K562 (cell line): ENCODE results near the gene EGFR. TPM values are rescaled to one million over a fixed set of nuclear protein-coding genes. Genes with fewer than 3 reads are reported as not detected.

Experiments
- ATAC-seq: fragments of 200-7000 bp; cut with Tn5 transposase; 3 replicates; pipeline ENCODE4 v1.9.1; 2020; ENCODE audit warnings: moderate library complexity
- BruUV-seq: library from RNA; stranded (reverse); fragments of 400-500 nt; replicated peaks from 2 replicates; lab custom pipeline; 2021; lab: Mats Ljungman, UMichigan
- CTCF ChIA-PET: fragments of 300-600 bp; formaldehyde crosslinking; extraction: SDS; loops from one replicate; lab custom pipeline; 2021; ENCODE audit warnings: low intra/inter-chr PET ratio; lab: Yijun Ruan, JAX
- POLR2A ChIA-PET: fragments of 300-600, 350-650 bp; sonication (Branson Sonifier 250); formaldehyde crosslinking; extraction: SDS; loops from one replicate; lab custom pipeline; 2021; ENCODE audit warnings: antibody characterized with exemption, inconsistent platforms; lab: Yijun Ruan, JAX
- DNase-seq, 4 experiments: peaks; one replicate each; pipeline versions ENCODE4 v3.0.0 to v3.0.0-alpha.2; 2011 to 2018; ENCODE audit warnings: low spot score in 3 of 4, mixed read lengths in 3 of 4; ENCODE audit errors: extremely low read depth in 1 of 4
- FAIRE-seq: peaks from 2 replicates; lab custom pipeline; 2011; peaks lifted over from hg19 to GRCh38; lab: Jason Lieb, UNC
- H2AFZ ChIP-seq: 2 replicates; pipeline ENCODE4 v1.6.0; 2011; ENCODE audit warnings: low read depth, low read length, control low read depth, inconsistent platforms
- H3K27ac ChIP-seq: fragments of 200-600 bp; 3 replicates; pipeline ENCODE4 v1.8.0; 2011; ENCODE audit warnings: low read depth, mild to moderate bottlenecking, control low read depth, inconsistent platforms, low read length, moderate library complexity, mixed read lengths; ENCODE audit errors: extremely low read depth
- H3K27me3 ChIP-seq, 2 experiments: fragments of 300-600 bp in 1 of 2; 2 replicates in 1 of 2; 3 replicates in 1 of 2; pipeline versions ENCODE4 v1.6.0 to v1.8.0; 2011; ENCODE audit warnings: inconsistent platforms in 2 of 2, low read length in 2 of 2, mild to moderate bottlenecking in 1 of 2, mixed read lengths in 1 of 2, moderate library complexity in 1 of 2; ENCODE audit not compliant: control insufficient read depth in 2 of 2, insufficient read depth in 2 of 2
- H3K36me3 ChIP-seq: fragments of 300-600 bp; 3 replicates; pipeline ENCODE4 v1.8.0; 2011; ENCODE audit warnings: mild to moderate bottlenecking, low read length, inconsistent platforms; ENCODE audit not compliant: control insufficient read depth, insufficient read depth
- H3K4me1 ChIP-seq, 2 experiments: fragments of 200-600 bp in 1 of 2; replicated peaks in 1 of 2; 2 replicates in 1 of 2; 3 replicates in 1 of 2; pipeline versions ENCODE4 v1.5.1 to v1.8.0; 2011; ENCODE audit warnings: inconsistent platforms in 2 of 2, low read length in 2 of 2, mild to moderate bottlenecking in 1 of 2, mixed read lengths in 1 of 2, moderate library complexity in 1 of 2; ENCODE audit not compliant: control insufficient read depth in 2 of 2, insufficient read depth in 2 of 2
- H3K4me2 ChIP-seq: 2 replicates; pipeline ENCODE4 v1.6.1; 2011; ENCODE audit warnings: low read length, control low read depth, inconsistent platforms, mixed read lengths; ENCODE audit not compliant: insufficient read depth
- H3K4me3 ChIP-seq: fragments of 200-600 bp; sonication (generic), shearing (Covaris generic); 2 replicates; pipeline ENCODE4 v1.5.1; 2016; ENCODE audit warnings: control low read depth, inconsistent platforms
- H3K79me2 ChIP-seq: fragments of 200-600 bp; 3 replicates; pipeline ENCODE4 v1.8.0; 2011; ENCODE audit warnings: low read length, inconsistent platforms; ENCODE audit not compliant: control insufficient read depth, insufficient read depth
- H3K9ac ChIP-seq, 2 experiments: 2 replicates each; pipeline versions ENCODE4 v1.6.0 to v1.6.1; 2011; ENCODE audit warnings: low read depth in 2 of 2, low read length in 2 of 2, control low read depth in 1 of 2, inconsistent platforms in 1 of 2, mild to moderate bottlenecking in 1 of 2, mixed read lengths in 1 of 2; ENCODE audit not compliant: insufficient read depth in 1 of 2
- H3K9me1 ChIP-seq: one replicate; pipeline ENCODE4 v1.6.0; 2011; ENCODE audit warnings: inconsistent platforms, mild to moderate bottlenecking, low read length, moderate library complexity; ENCODE audit not compliant: control insufficient read depth, insufficient read depth
- H3K9me3 ChIP-seq: replicated peaks from 2 replicates; pipeline ENCODE4 v1.5.1; 2011; ENCODE audit warnings: low read depth, low read length, inconsistent platforms; ENCODE audit not compliant: control insufficient read depth, insufficient read depth
- H4K20me1 ChIP-seq: replicated peaks from 2 replicates; pipeline ENCODE4 v1.6.1; 2011; ENCODE audit warnings: low read length, inconsistent platforms, mixed read lengths; ENCODE audit not compliant: control insufficient read depth, insufficient read depth
- HDAC3 ChIP-seq: fragments of 450-650 bp; IDR thresholded peaks from 2 replicates; pipeline ENCODE4 v1.6.1; 2018; ENCODE audit warnings: borderline replicate concordance, mild to moderate bottlenecking, moderate library complexity; ENCODE audit not compliant: partially characterized antibody
- ILF3 ChIP-seq: fragments of 450-650 bp; IDR thresholded peaks from 2 replicates; pipeline ENCODE4 v1.6.1; 2018; ENCODE audit warnings: antibody characterized with exemption, mild to moderate bottlenecking, moderate library complexity, borderline replicate concordance
- PHTF2 ChIP-seq: fragments of 250-450 bp; sonication (Bioruptor Pico); IDR thresholded peaks from 2 replicates; pipeline ENCODE4 v1.5.0; 2021; ENCODE audit warnings: mild to moderate bottlenecking
- SRF ChIP-seq, 2 experiments: fragments of 250-450, 450-650 bp in 1 of 2; sonication (Bioruptor Pico) in 1 of 2; sonication (generic) in 1 of 2; formaldehyde crosslinking; IDR thresholded peaks; 2 replicates each; pipeline versions ENCODE4 v1.5.0 to v1.5.1; 2020 to 2022; ENCODE audit warnings: mild to moderate bottlenecking in 1 of 2, missing genetic modification reagents in 1 of 2
- SRSF3 ChIP-seq: fragments of 200-400 bp; formaldehyde crosslinking; IDR thresholded peaks from 2 replicates; pipeline ENCODE4 v1.6.1; 2016; ENCODE audit warnings: mild to moderate bottlenecking, low read length, moderate library complexity; ENCODE audit not compliant: insufficient read depth
- ZNF507 ChIP-seq: conservative IDR thresholded peaks from 2 replicates; pipeline ENCODE4 v1.6.1; 2017; ENCODE audit warnings: missing genetic modification characterization, missing compliant biosample characterization
- WGBS: fragments of 100-300 bp; shearing (Covaris generic); methylation state at CpG from one replicate; pipeline ENCODE4 v1.1.6; 2016; ENCODE audit warnings: low coverage, mixed read lengths; ENCODE audit not compliant: insufficient coverage; ENCODE audit errors: missing lambda C conversion rate; 5-methylcytosine and 5-hydroxymethylcytosine counted together
- in situ Hi-C: fragments of 300-500 bp; cut with MboI; formaldehyde crosslinking; loops from 4 replicates; pipeline ENCODE4 v1.15.0; 2018; ENCODE audit warnings: inconsistent platforms, mixed read lengths
- intact Hi-C: fragments of 100-400 bp; cut with micrococcal nuclease; formaldehyde crosslinking; loops from 2 replicates; pipeline ENCODE4 v1.14.2; 2022
- polyA plus RNA-seq, 8 experiments: library from polyadenylated mRNA; depleted of rRNA in 4 of 8; stranded (reverse) in 5 of 8; unstranded in 3 of 8; fragments of >200 nt; fragmentation: Nextera tagmentation in 2 of 8; fragmentation: Illumina TruSeq in 1 of 8; extraction: Ambion mirVana in 2 of 8; extraction: Trizol in 1 of 8; gene quantifications; 2 replicates each; pipeline versions ENCODE4 v1.2.1 to v1.2.3, GENCODE V29; 2011 to 2014; ENCODE audit warnings: inconsistent platforms in 1 of 8, missing spikeins in 1 of 8
- total RNA-seq, 7 experiments: library from RNA; depleted of rRNA in 6 of 7; stranded (reverse); fragments of >200 nt in 6 of 7; fragmentation: Illumina TruSeq in 2 of 7; extraction: Trizol in 2 of 7; gene quantifications; 2 replicates each; pipeline versions ENCODE4 v1.2.1 to v1.2.3, GENCODE V29; 2011 to 2021; ENCODE audit warnings: low replicate concordance in 1 of 7

Gene EGFR
- total and polyA plus RNA-seq, 9 of the 15 experiments (the other 6 are each of a cell fraction or from before 2014, with no cell fraction given), result 0.13 TPM; not detected in 8

DNA sequence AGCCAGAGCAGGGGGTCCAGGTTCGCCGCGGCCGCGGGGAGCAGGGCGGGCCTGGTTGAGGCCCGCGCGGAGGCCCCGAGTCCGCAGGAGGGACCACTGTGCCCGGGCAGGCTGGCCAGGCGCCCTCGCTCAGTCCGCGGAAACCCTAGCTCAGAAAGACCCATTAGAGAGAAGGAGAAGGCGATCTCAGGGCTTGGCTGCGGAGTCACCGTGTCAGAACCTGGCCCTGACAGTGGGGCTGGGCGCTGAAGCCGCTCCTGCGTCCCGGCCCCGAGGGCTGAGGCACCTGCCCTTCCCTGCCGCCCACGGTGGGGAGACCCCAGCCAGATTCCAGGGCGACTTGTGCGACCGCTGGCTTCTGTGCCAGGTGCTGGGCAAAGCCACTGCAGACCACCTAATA, 14.2 kb upstream of the EGFR start:
- CTCF ChIA-PET, result no interaction called here
- H3K27me3 ChIP-seq, result peaks cover 4 to 22% of the 10 kb centered on the region in 2 experiments; a peak in 3 of 5 replicates
- H3K4me3 ChIP-seq, result no peak overlapping the region
- no peak for TF ChIP-seq SRF (CRISPR knock-in tag; IDR thresholded peaks at IDR 0.05)
- no peak for TF ChIP-seq ZNF507 (tag)
- no peaks in the 10 kb centered on the region for H3K36me3 ChIP-seq
- no peak for FAIRE-seq
- in situ Hi-C loops (no loop called here), intact Hi-C loops (no loop called here)
- H4K20me1 ChIP-seq, result no peaks in the 10 kb centered on the region
- H3K9ac ChIP-seq, result no peak overlapping the region
- H3K4me2 ChIP-seq, result no peak overlapping the region
- no peak overlapping the region for H3K27ac ChIP-seq
- no peaks in the 10 kb centered on the region for H3K9me1 ChIP-seq
- H3K9me3 ChIP-seq, result no peaks in the 10 kb centered on the region
- BruUV-seq, result no TSS peak
- POLR2A ChIA-PET, result no interaction called here
- WGBS, result 0% methylated on average over 17 of the region's 29 CpGs
- no peak overlapping the region for H2AFZ ChIP-seq
- DNase-seq, result no peak
- H3K4me1 ChIP-seq, result peaks cover 0 to 5% of the 10 kb centered on the region in 2 experiments; a peak in 1 of 5 replicates
- H3K79me2 ChIP-seq, result no peaks in the 10 kb centered on the region
- no peak for ATAC-seq

DNA sequence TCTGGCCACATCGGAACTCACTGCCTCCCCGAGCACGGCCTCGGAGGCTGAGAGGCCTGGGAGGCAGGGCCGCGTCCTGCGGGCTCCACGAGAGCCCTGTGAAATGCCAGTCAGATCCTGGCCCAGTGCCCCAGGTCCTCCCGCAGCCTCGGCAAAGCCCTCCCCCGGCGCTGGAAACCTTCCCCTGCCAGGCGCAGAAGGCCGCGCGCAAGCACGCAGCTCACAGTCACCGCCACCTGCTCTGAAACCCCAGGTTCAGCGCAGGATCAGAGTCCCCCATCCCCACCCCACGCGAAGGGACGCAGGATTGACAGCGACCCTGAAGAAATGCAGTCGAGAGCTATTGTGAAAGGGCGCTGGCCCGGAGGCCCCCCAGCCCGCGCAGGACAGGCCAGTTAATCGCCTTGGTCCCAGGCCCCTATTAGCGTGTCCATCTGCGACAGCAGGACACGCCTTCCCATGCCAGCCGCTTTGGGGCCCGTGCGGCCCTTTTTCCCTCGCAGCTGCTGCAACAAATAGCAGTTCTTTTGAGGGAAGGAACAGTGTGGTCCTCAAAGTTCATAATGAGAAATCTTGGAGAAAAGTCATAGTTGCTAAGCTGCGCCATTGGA, 13.5 kb upstream of the EGFR start:
- intact Hi-C loops (no loop called here), in situ Hi-C loops (no loop called here)
- H3K79me2 ChIP-seq, result no peaks in the 10 kb centered on the region
- no peaks in the 10 kb centered on the region for H4K20me1 ChIP-seq
- H3K27me3 ChIP-seq, result peaks cover 4 to 22% of the 10 kb centered on the region in 2 experiments; a peak in 3 of 5 replicates
- no peaks in the 10 kb centered on the region for H3K36me3 ChIP-seq
- DNase-seq (no peak), ATAC-seq (no peak)
- H3K9me3 ChIP-seq, result no peaks in the 10 kb centered on the region
- POLR2A ChIA-PET, result no interaction called here
- no peak for TF ChIP-seq ILF3
- no peak for TF ChIP-seq HDAC3
- TF ChIP-seq SRSF3, result no peak
- TF ChIP-seq PHTF2 (CRISPR knock-in tag), result no peak
- TF ChIP-seq, all 486 proteins: peak for 0
- H3K9me1 ChIP-seq, result no peaks in the 10 kb centered on the region
- no peak overlapping the region for H2AFZ ChIP-seq
- no peak overlapping the region for H3K27ac ChIP-seq
- no peak overlapping the region; a peak in 1 of 4 replicates for H3K9ac ChIP-seq
- CTCF ChIA-PET, result no interaction called here
- peaks cover 0 to 5% of the 10 kb centered on the region in 2 experiments; a peak in 1 of 5 replicates for H3K4me1 ChIP-seq
- FAIRE-seq, result no peak
- no peak overlapping the region for H3K4me3 ChIP-seq
- H3K4me2 ChIP-seq, result no peak overlapping the region
- no TSS peak for BruUV-seq
- WGBS, result 3% methylated on average over 22 of the region's 37 CpGs
